GM13977 (cell line): ENCODE measurements around the gene TEX35.

Source experiments
- DNase-seq: peaks from one replicate; pipeline ENCODE4 v3.0.0; 2012; ENCODE audit warnings: low spot score
- CTCF ChIP-seq: IDR thresholded peaks from 2 replicates; pipeline ENCODE4 v1.5.1; 2012; ENCODE audit warnings: mild to moderate bottlenecking, control low read depth; ENCODE audit not compliant: insufficient read depth; ENCODE audit errors: extremely low read depth, missing control alignments
- in situ Hi-C: fragments of 300-500 bp; cut with MboI; formaldehyde crosslinking; loops from one replicate; pipeline ENCODE4 v1.12.0; 2022; ENCODE audit warnings: low sequenced_read_pairs, low pct_unique_long_range_greater_than_20kb, mixed read lengths, inconsistent platforms; ENCODE audit not compliant: unreplicated experiment

The TEX35 gene

GRCh38 chr1:178493301-178493741, 19.6 kb upstream of the TEX35 start:
- no peak for DNase-seq
- in situ Hi-C loops, result no loop called here
- no peak for TF ChIP-seq CTCF

- no peak for TF ChIP-seq CTCF
- DNase-seq, result no peak
- in situ Hi-C loops, result no loop called here
Observed at GRCh38 chr1:178494569-178494971, 18.3 kb upstream of the TEX35 start.

GRCh38 chr1:178495158-178495557, 17.8 kb upstream of the TEX35 start:
- no peak for DNase-seq
- in situ Hi-C loops, result no loop called here
- TF ChIP-seq CTCF, result no peak

GRCh38 chr1:178495741-178496409, 17.0 kb upstream of the TEX35 start:
- in situ Hi-C loops, result no loop called here
- TF ChIP-seq CTCF, result no peak
- DNase-seq, result no peak

GRCh38 chr1:178496410-178497135, 16.3 kb upstream of the TEX35 start, which contains the start of gene CLEC20A:
TSS of gene CLEC20A (minus strand) at chr1:178496964. CDS start at chr1:178496939, 25 bp downstream.
- in situ Hi-C loops, result no loop called here
- DNase-seq, result no peak
- no peak for TF ChIP-seq CTCF

GRCh38 chr1:178497903-178498478, 14.9 kb upstream of the TEX35 start:
- no peak for TF ChIP-seq CTCF
- DNase-seq, result no peak
- in situ Hi-C loops, result no loop called here
